Right renal pelvis (tissue), 4 donors: ENCODE data around the gene KRT5. TPM values are rescaled to one million over a fixed set of nuclear protein-coding genes. Genes with fewer than 3 reads are reported as not detected.
"Not testable (repeated sequence)": the region's sequence is repeated elsewhere in the genome, so short reads cannot be mapped to it uniquely, and the experiment has no call there.

Source experiments
- DNase-seq, 4 donors: peaks; one replicate each; pipeline ENCODE4 v3.0.0-alpha.2; 2013; ENCODE audit warnings: low read depth in 4 of 4, low spot score in 3 of 4, missing footprints in 1 of 4
- polyA plus RNA-seq, 4 donors: library from polyadenylated mRNA; unstranded; fragments of 120-200 nt; gene quantifications; one replicate each; pipeline ENCODE4 v1.2.1, GENCODE V29; 2013; ENCODE audit not compliant: insufficient read length in 4 of 4

The KRT5 gene
- polyA plus RNA-seq, 4 donors: 0.28 to 1.9 (median 0.98) TPM

GRCh38 chr12:52522346-52523011 is 2.3 kb upstream of the KRT5 start:
- DNase-seq: no peak

- no peak for DNase-seq
Measured at GRCh38 chr12:52521568-52522266, 1.5 kb upstream of the KRT5 start.

- no peak for DNase-seq
Measured at GRCh38 chr12:52521175-52521567, 977 bp upstream of the KRT5 start.

- DNase-seq: no peak
Measured at GRCh38 chr12:52519387-52519703, 849 bp downstream of the KRT5 start.

GRCh38 chr12:52518574-52519386 is 1.4 kb downstream of the KRT5 start:
- DNase-seq: no peak

- DNase-seq: no peak
Measured at GRCh38 chr12:52517888-52518287, 2.3 kb downstream of the KRT5 start.

GRCh38 chr12:52517005-52517835 is 3.0 kb downstream of the KRT5 start:
- no peak for DNase-seq

- DNase-seq: no peak
Measured at GRCh38 chr12:52515927-52516831, 4.0 kb downstream of the KRT5 start.

GRCh38 chr12:52515319-52515646 is 4.9 kb downstream of the KRT5 start:
- no peak for DNase-seq

- DNase-seq: no peak
Measured at GRCh38 chr12:52514471-52515318, 5.5 kb downstream of the KRT5 start.

- DNase-seq: no peak
Measured at GRCh38 chr12:52513736-52514135, 6.5 kb downstream of the KRT5 start.

- DNase-seq: no peak
Measured at GRCh38 chr12:52508211-52508610, 12.0 kb downstream of the KRT5 start.

- peak in 1 of 4 donors; percentile 5 for DNase-seq
Measured at GRCh38 chr12:52506858-52507715, 13.1 kb downstream of the KRT5 start.

GRCh38 chr12:52502877-52503276 is 17.3 kb downstream of the KRT5 start:
- DNase-seq: no peak

GRCh38 chr12:52501490-52501889 is 18.7 kb downstream of the KRT5 start:
- no peak for DNase-seq

GRCh38 chr12:52500574-52500973 is 19.6 kb downstream of the KRT5 start:
- DNase-seq: not testable (repeated sequence)

GRCh38 chr12:52499806-52500560 is 20.2 kb downstream of the KRT5 start:
- no peak for DNase-seq
